Measurements from ENCODE around the gene ZNF134. TPM values are rescaled to one million over a fixed set of nuclear protein-coding genes. Genes with fewer than 3 reads are reported as not detected.

ZNF134 gene
- polyA plus RNA-seq, 2 donors: 2.8 to 5.1 TPM

- H3K27ac ChIP-seq (ENCODE audit: low read depth in 2 of 2, low read length in 1 of 2): peak overlapping the region in 1 of 2 donors; percentile 13
- peaks cover 0 to 4% of the 10 kb centered on the region in 2 donors for H3K9me3 ChIP-seq (ENCODE audit: control insufficient read depth in 2 of 2, insufficient read depth in 1 of 2, low read depth in 1 of 2, low read length in 1 of 2)
- no peaks in the 10 kb centered on the region for H3K27me3 ChIP-seq (ENCODE audit: control insufficient read depth in 1 of 2, insufficient read depth in 2 of 2, low read length in 2 of 2)
- whole genome bisulfite sequencing, 2 donors: 51 to 52% methylated on average over 6 of the region's 6 CpGs
- H3K36me3 ChIP-seq (ENCODE audit: control insufficient read depth in 2 of 2, insufficient read depth in 2 of 2, low read length in 1 of 2): peaks cover 3 to 5% of the 10 kb centered on the region in 2 donors
- H3K4me3 ChIP-seq (ENCODE audit: low read depth in 1 of 2, low read length in 2 of 2): peak overlapping the region; percentile 63 to 92
- H3K4me1 ChIP-seq (ENCODE audit: control insufficient read depth in 2 of 2, insufficient read depth in 2 of 2, low read length in 1 of 2): peaks cover 4% of the 10 kb centered on the region in 2 donors
Measured at GRCh38 chr19:57633832-57634131, 19.7 kb downstream of the ZNF134 start.

- no peak overlapping the region for H3K4me3 ChIP-seq (ENCODE audit: low read depth in 1 of 2, low read length in 2 of 2)
Measured at GRCh38 chr19:57637379-57637778, 23.3 kb downstream of the ZNF134 start.

GRCh38 chr19:57641715-57642234 is 27.7 kb downstream of the ZNF134 start:
- Histone ChIP-seq H3K27me3 (ENCODE audit: control insufficient read depth in 1 of 2, insufficient read depth in 2 of 2, low read length in 2 of 2) (no peaks in the 10 kb centered on the region), H3K4me3 (ENCODE audit: low read depth in 1 of 2, low read length in 2 of 2) (no peak overlapping the region), H3K36me3 (ENCODE audit: control insufficient read depth in 2 of 2, insufficient read depth in 2 of 2, low read length in 1 of 2) (peaks cover 20% of the 10 kb centered on the region in 2 donors), H3K9me3 (ENCODE audit: control insufficient read depth in 2 of 2, insufficient read depth in 1 of 2, low read depth in 1 of 2, low read length in 1 of 2) (peaks cover 5 to 29% of the 10 kb centered on the region in 2 donors), H3K27ac (ENCODE audit: low read depth in 2 of 2, low read length in 1 of 2) (no peak overlapping the region), H3K4me1 (ENCODE audit: control insufficient read depth in 2 of 2, insufficient read depth in 2 of 2, low read length in 1 of 2) (no peaks in the 10 kb centered on the region)
- 97% methylated on average over 4 of the region's 4 CpGs for WGBS, 2 donors

More at GRCh38 chr19:57637379-57637778, 23.3 kb downstream of the ZNF134 start:
- no peaks in the 10 kb centered on the region for H3K27me3 ChIP-seq (ENCODE audit: control insufficient read depth in 1 of 2, insufficient read depth in 2 of 2, low read length in 2 of 2)
- peaks cover 4% of the 10 kb centered on the region in 2 donors for H3K4me1 ChIP-seq (ENCODE audit: control insufficient read depth in 2 of 2, insufficient read depth in 2 of 2, low read length in 1 of 2)
- peaks cover 5 to 28% of the 10 kb centered on the region in 2 donors for H3K9me3 ChIP-seq (ENCODE audit: control insufficient read depth in 2 of 2, insufficient read depth in 1 of 2, low read depth in 1 of 2, low read length in 1 of 2)
- no peak overlapping the region for H3K27ac ChIP-seq (ENCODE audit: low read depth in 2 of 2, low read length in 1 of 2)
- WGBS, 2 donors: 96% methylated on average over 4 of the region's 4 CpGs
- H3K36me3 ChIP-seq (ENCODE audit: control insufficient read depth in 2 of 2, insufficient read depth in 2 of 2, low read length in 1 of 2): peaks cover 23 to 25% of the 10 kb centered on the region in 2 donors

GRCh38 chr19:57642396-57643046 is 28.5 kb downstream of the ZNF134 start:
- 71 to 72% methylated on average over 4 of the region's 4 CpGs for whole genome bisulfite sequencing, 2 donors
- H3K36me3 ChIP-seq (ENCODE audit: control insufficient read depth in 2 of 2, insufficient read depth in 2 of 2, low read length in 1 of 2): peaks cover 20% of the 10 kb centered on the region in 2 donors
- H3K4me3 ChIP-seq (ENCODE audit: low read depth in 1 of 2, low read length in 2 of 2): no peak overlapping the region
- no peaks in the 10 kb centered on the region for H3K27me3 ChIP-seq (ENCODE audit: control insufficient read depth in 1 of 2, insufficient read depth in 2 of 2, low read length in 2 of 2)
- H3K9me3 ChIP-seq (ENCODE audit: control insufficient read depth in 2 of 2, insufficient read depth in 1 of 2, low read depth in 1 of 2, low read length in 1 of 2): peaks cover 5 to 29% of the 10 kb centered on the region in 2 donors
- H3K4me1 ChIP-seq (ENCODE audit: control insufficient read depth in 2 of 2, insufficient read depth in 2 of 2, low read length in 1 of 2): no peaks in the 10 kb centered on the region
- no peak overlapping the region for H3K27ac ChIP-seq (ENCODE audit: low read depth in 2 of 2, low read length in 1 of 2)

GRCh38 chr19:57643734-57644133 is 29.7 kb downstream of the ZNF134 start:
- peaks cover 20% of the 10 kb centered on the region in 2 donors for H3K36me3 ChIP-seq (ENCODE audit: control insufficient read depth in 2 of 2, insufficient read depth in 2 of 2, low read length in 1 of 2)
- H3K4me3 ChIP-seq (ENCODE audit: low read depth in 1 of 2, low read length in 2 of 2): no peak overlapping the region
- H3K9me3 ChIP-seq (ENCODE audit: control insufficient read depth in 2 of 2, insufficient read depth in 1 of 2, low read depth in 1 of 2, low read length in 1 of 2): peaks cover 5 to 30% of the 10 kb centered on the region in 2 donors
- no peaks in the 10 kb centered on the region for H3K27me3 ChIP-seq (ENCODE audit: control insufficient read depth in 1 of 2, insufficient read depth in 2 of 2, low read length in 2 of 2)
- H3K4me1 ChIP-seq (ENCODE audit: control insufficient read depth in 2 of 2, insufficient read depth in 2 of 2, low read length in 1 of 2): no peaks in the 10 kb centered on the region
- H3K27ac ChIP-seq (ENCODE audit: low read depth in 2 of 2, low read length in 1 of 2): no peak overlapping the region

GRCh38 chr19:57648331-57649003 is 34.4 kb downstream of the ZNF134 start:
- Histone ChIP-seq H3K4me1 (ENCODE audit: control insufficient read depth in 2 of 2, insufficient read depth in 2 of 2, low read length in 1 of 2) (peaks cover 0 to 4% of the 10 kb centered on the region in 2 donors), H3K9me3 (ENCODE audit: control insufficient read depth in 2 of 2, insufficient read depth in 1 of 2, low read depth in 1 of 2, low read length in 1 of 2) (peaks cover 0 to 15% of the 10 kb centered on the region in 2 donors), H3K36me3 (ENCODE audit: control insufficient read depth in 2 of 2, insufficient read depth in 2 of 2, low read length in 1 of 2) (no peaks in the 10 kb centered on the region), H3K4me3 (ENCODE audit: low read depth in 1 of 2, low read length in 2 of 2) (no peak overlapping the region), H3K27ac (ENCODE audit: low read depth in 2 of 2, low read length in 1 of 2) (no peak overlapping the region), H3K27me3 (ENCODE audit: control insufficient read depth in 1 of 2, insufficient read depth in 2 of 2, low read length in 2 of 2) (no peaks in the 10 kb centered on the region)
- WGBS, 2 donors: 56 to 59% methylated on average over 6 of the region's 6 CpGs

DNA sequence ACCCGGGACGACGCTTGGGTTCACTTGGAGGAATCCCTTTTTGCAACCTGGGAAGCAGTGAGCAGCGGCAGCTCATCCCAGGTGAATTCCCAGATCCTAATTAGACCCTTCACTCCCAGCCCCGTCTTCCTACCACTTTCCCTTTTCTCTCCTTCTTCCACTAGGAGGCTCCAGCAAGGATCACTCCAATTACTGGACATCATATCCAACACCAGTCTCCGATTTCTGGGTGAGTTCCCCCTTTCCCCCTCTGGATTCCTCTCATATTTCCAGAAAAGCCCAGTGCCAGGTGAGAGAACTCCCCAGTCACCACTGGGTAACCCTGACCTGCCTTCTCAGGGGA is 37.6 kb downstream of the ZNF134 start:
- Histone ChIP-seq H3K9me3 (ENCODE audit: control insufficient read depth in 2 of 2, insufficient read depth in 1 of 2, low read depth in 1 of 2, low read length in 1 of 2) (peaks cover 0 to 18% of the 10 kb centered on the region in 2 donors), H3K27me3 (ENCODE audit: control insufficient read depth in 1 of 2, insufficient read depth in 2 of 2, low read length in 2 of 2) (no peaks in the 10 kb centered on the region), H3K36me3 (ENCODE audit: control insufficient read depth in 2 of 2, insufficient read depth in 2 of 2, low read length in 1 of 2) (no peaks in the 10 kb centered on the region), H3K27ac (ENCODE audit: low read depth in 2 of 2, low read length in 1 of 2) (no peak overlapping the region), H3K4me3 (ENCODE audit: low read depth in 1 of 2, low read length in 2 of 2) (no peak overlapping the region), H3K4me1 (ENCODE audit: control insufficient read depth in 2 of 2, insufficient read depth in 2 of 2, low read length in 1 of 2) (peaks cover 0 to 4% of the 10 kb centered on the region in 2 donors)
- WGBS, 2 donors: 39 to 40% methylated on average over 6 of the region's 6 CpGs

GRCh38 chr19:57653689-57654088 is 39.6 kb downstream of the ZNF134 start:
- Histone ChIP-seq H3K27ac (ENCODE audit: low read depth in 2 of 2, low read length in 1 of 2) (no peak overlapping the region), H3K4me3 (ENCODE audit: low read depth in 1 of 2, low read length in 2 of 2) (no peak overlapping the region), H3K27me3 (ENCODE audit: control insufficient read depth in 1 of 2, insufficient read depth in 2 of 2, low read length in 2 of 2) (no peaks in the 10 kb centered on the region), H3K4me1 (ENCODE audit: control insufficient read depth in 2 of 2, insufficient read depth in 2 of 2, low read length in 1 of 2) (peaks cover 0 to 4% of the 10 kb centered on the region in 2 donors), H3K36me3 (ENCODE audit: control insufficient read depth in 2 of 2, insufficient read depth in 2 of 2, low read length in 1 of 2) (no peaks in the 10 kb centered on the region), H3K9me3 (ENCODE audit: control insufficient read depth in 2 of 2, insufficient read depth in 1 of 2, low read depth in 1 of 2, low read length in 1 of 2) (peaks cover 0 to 16% of the 10 kb centered on the region in 2 donors)
- WGBS, 2 donors: 88 to 90% methylated on average over 2 of the region's 2 CpGs

DNA sequence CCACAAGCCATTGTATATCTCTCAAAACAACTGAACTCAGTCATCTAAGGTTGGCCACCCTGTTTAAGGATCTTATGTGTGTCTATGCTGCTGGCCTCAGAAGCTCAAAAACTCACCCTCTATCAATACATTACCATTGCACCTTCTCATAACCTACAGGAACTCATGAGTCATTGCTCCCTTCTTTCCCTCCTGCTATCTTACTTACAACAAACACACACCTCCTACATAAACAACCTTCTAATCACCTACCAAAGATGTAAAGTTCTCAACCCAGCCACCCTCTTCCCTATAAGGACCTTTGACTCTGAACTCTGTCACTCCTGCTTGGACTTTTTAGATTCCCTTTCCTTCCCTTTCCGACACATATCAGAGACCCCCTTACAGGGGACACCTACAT is 41.4 kb downstream of the ZNF134 start:
- no peak overlapping the region for H3K4me3 ChIP-seq (ENCODE audit: low read depth in 1 of 2, low read length in 2 of 2)
- peaks cover 0 to 4% of the 10 kb centered on the region in 2 donors for H3K4me1 ChIP-seq (ENCODE audit: control insufficient read depth in 2 of 2, insufficient read depth in 2 of 2, low read length in 1 of 2)
- H3K27ac ChIP-seq (ENCODE audit: low read depth in 2 of 2, low read length in 1 of 2): no peak overlapping the region
- peaks cover 0 to 16% of the 10 kb centered on the region in 2 donors for H3K9me3 ChIP-seq (ENCODE audit: control insufficient read depth in 2 of 2, insufficient read depth in 1 of 2, low read depth in 1 of 2, low read length in 1 of 2)
- H3K27me3 ChIP-seq (ENCODE audit: control insufficient read depth in 1 of 2, insufficient read depth in 2 of 2, low read length in 2 of 2): no peaks in the 10 kb centered on the region
- H3K36me3 ChIP-seq (ENCODE audit: control insufficient read depth in 2 of 2, insufficient read depth in 2 of 2, low read length in 1 of 2): no peaks in the 10 kb centered on the region
- WGBS, 2 donors: 75 to 97% methylated on average over 1 of the region's 1 CpG

All from esophagus (tissue), 2 donors.